A549 treated with Hydrocortisone at 1 μM for 4 hours (cell line): ENCODE results near the gene DUS1L. TPM values are rescaled to one million over a fixed set of nuclear protein-coding genes. Genes with fewer than 3 reads are reported as not detected.

Source experiments
- total RNA-seq: library from RNA; stranded (reverse); fragments of 200-300 nt; extraction: Qiagen RNA extraction; gene quantifications from 5 replicates; pipeline ENCODE4 v1.2.3, GENCODE V29; 2022

The DUS1L gene
- 76.1 to 141 TPM (median 135 TPM) in 5 replicates for total RNA-seq

GRCh38 chr17:82065638-82066303 lies at the start of gene DUS1L:
TSS of gene DUS1L (minus strand) at chr17:82065804. CDS start at chr17:82065059, 745 bp downstream.

GRCh38 chr17:82098169-82098938 lies 32.8 kb upstream of the DUS1L start, which contains the start of gene FASN:
TSS of gene FASN (minus strand) at chr17:82098236. CDS start at chr17:82096445, 1,791 bp downstream.

GRCh38 chr17:82051776-82052637 lies 13.6 kb downstream of the DUS1L start, which contains the start of the genes GPS1 and RFNG:
TSS of gene GPS1 (plus strand) at chr17:82051898. CDS start at chr17:82051932, 34 bp downstream.
TSS of gene RFNG (minus strand) at chr17:82051811. CDS start at chr17:82051766, 45 bp downstream.

GRCh38 chr17:82037092-82037888 lies 28.3 kb downstream of the DUS1L start, which contains the start of gene DCXR:
TSS of gene DCXR (minus strand) at chr17:82037697. CDS start at chr17:82037682, 15 bp downstream.

GRCh38 chr17:82031303-82031884 lies 34.2 kb downstream of the DUS1L start, which contains the start of gene RAC3:
TSS of gene RAC3 (plus strand) at chr17:82031678. CDS start at chr17:82031762, 84 bp downstream.

GRCh38 chr17:82022981-82023446 lies 42.6 kb downstream of the DUS1L start, which contains the start of gene LRRC45:
TSS of gene LRRC45 (plus strand) at chr17:82023305. CDS start at chr17:82023644, 339 bp downstream.

GRCh38 chr17:82022310-82022980 lies 43.2 kb downstream of the DUS1L start, which contains the start of gene CENPX:
TSS of gene CENPX (minus strand) at chr17:82022878. CDS start at chr17:82022861, 17 bp downstream.

Other genes with a start within 250 kb of the DUS1L start
- gene MCRIP1, start 232.5 kb downstream of the DUS1L start, total RNA-seq: 82.0 to 105 TPM (median 93.6 TPM) in 5 replicates
- gene PPP1R27, start 230.8 kb downstream of the DUS1L start, total RNA-seq: 0.15 to 0.39 TPM (median 0.22 TPM) in 4 of 5 replicates, not detected in the other
- 666 to 810 TPM (median 679 TPM) in 5 replicates for gene P4HB, start 205.3 kb downstream of the DUS1L start, total RNA-seq
- gene ARHGDIA, start 194.5 kb downstream of the DUS1L start, total RNA-seq: 561 to 665 TPM (median 634 TPM) in 5 replicates
- gene ALYREF, start 174.2 kb downstream of the DUS1L start, total RNA-seq: 171 to 247 TPM (median 233 TPM) in 5 replicates
- gene ANAPC11, start 174.1 kb downstream of the DUS1L start, total RNA-seq: 179 to 295 TPM (median 289 TPM) in 5 replicates
- gene NPB, start 163.6 kb downstream of the DUS1L start, total RNA-seq: 0.36 to 0.59 TPM (median 0.53 TPM) in 5 replicates
- 14.4 to 17.4 TPM (median 16.9 TPM) in 5 replicates for gene PCYT2, start 154.4 kb downstream of the DUS1L start, total RNA-seq
- gene SIRT7, start 147.6 kb downstream of the DUS1L start, total RNA-seq: 32.8 to 46.8 TPM (median 42.2 TPM) in 5 replicates
- 28.2 to 33.6 TPM (median 29.0 TPM) in 5 replicates for gene MAFG, start 138.1 kb downstream of the DUS1L start, total RNA-seq
- 68.6 to 86.8 TPM (median 85.6 TPM) in 5 replicates for gene PYCR1, start 128.5 kb downstream of the DUS1L start, total RNA-seq
- not detected in 5 replicates for gene MYADML2, start 118.6 kb downstream of the DUS1L start, total RNA-seq
- gene NOTUM, start 104.6 kb downstream of the DUS1L start, total RNA-seq: 0.14 to 0.37 TPM (median 0.35 TPM) in 5 replicates
- 20.7 to 30.1 TPM (median 27.2 TPM) in 5 replicates for gene ASPSCR1, start 88.2 kb downstream of the DUS1L start, total RNA-seq
- 123 to 204 TPM (median 184 TPM) in 5 replicates for gene CENPX, start 42.9 kb downstream of the DUS1L start, total RNA-seq
- gene LRRC45, start 42.5 kb downstream of the DUS1L start, total RNA-seq: 11.0 to 15.6 TPM (median 13.4 TPM) in 5 replicates
- 25.9 to 40.2 TPM (median 36.1 TPM) in 5 replicates for gene RAC3, start 34.1 kb downstream of the DUS1L start, total RNA-seq
- 61.0 to 102 TPM (median 96.9 TPM) in 5 replicates for gene DCXR, start 28.1 kb downstream of the DUS1L start, total RNA-seq
- 18.5 to 24.7 TPM (median 23.0 TPM) in 5 replicates for gene RFNG, start 14.0 kb downstream of the DUS1L start, total RNA-seq
- gene GPS1, start 13.9 kb downstream of the DUS1L start, total RNA-seq: 114 to 145 TPM (median 137 TPM) in 5 replicates
- gene FASN, start 32.4 kb upstream of the DUS1L start, total RNA-seq: 132 to 142 TPM (median 139 TPM) in 5 replicates
- 19.5 to 28.4 TPM (median 27.6 TPM) in 5 replicates for gene CCDC57, start 147.0 kb upstream of the DUS1L start, total RNA-seq
- 131 to 168 TPM (median 149 TPM) in 5 replicates for gene SLC16A3, start 163.2 kb upstream of the DUS1L start, total RNA-seq
- gene CSNK1D, start 207.9 kb upstream of the DUS1L start, total RNA-seq: 225 to 238 TPM (median 229 TPM) in 5 replicates